Measurements from ENCODE around the gene CCR8.

DNA sequence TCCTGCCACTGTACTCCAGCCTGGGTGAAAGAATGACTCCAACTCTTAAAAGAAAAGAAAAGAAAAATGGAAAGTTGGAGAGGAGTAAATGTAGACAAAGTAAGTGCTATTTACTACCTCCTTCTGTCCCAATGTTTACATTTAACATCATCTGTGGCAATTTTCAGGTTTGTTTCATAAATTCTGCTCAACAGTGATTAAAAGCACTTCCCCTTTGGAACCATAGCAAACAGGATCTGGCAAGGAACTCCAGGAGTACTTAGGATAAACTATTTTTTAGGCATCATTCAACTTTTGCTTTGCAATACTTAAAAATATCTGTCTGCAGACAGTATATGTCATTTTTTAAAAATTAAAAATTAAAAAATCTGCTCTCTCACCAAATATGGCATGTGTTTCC, 44.2 kb upstream of the CCR8 start:
- TF ChIP-seq, protein P1, sequence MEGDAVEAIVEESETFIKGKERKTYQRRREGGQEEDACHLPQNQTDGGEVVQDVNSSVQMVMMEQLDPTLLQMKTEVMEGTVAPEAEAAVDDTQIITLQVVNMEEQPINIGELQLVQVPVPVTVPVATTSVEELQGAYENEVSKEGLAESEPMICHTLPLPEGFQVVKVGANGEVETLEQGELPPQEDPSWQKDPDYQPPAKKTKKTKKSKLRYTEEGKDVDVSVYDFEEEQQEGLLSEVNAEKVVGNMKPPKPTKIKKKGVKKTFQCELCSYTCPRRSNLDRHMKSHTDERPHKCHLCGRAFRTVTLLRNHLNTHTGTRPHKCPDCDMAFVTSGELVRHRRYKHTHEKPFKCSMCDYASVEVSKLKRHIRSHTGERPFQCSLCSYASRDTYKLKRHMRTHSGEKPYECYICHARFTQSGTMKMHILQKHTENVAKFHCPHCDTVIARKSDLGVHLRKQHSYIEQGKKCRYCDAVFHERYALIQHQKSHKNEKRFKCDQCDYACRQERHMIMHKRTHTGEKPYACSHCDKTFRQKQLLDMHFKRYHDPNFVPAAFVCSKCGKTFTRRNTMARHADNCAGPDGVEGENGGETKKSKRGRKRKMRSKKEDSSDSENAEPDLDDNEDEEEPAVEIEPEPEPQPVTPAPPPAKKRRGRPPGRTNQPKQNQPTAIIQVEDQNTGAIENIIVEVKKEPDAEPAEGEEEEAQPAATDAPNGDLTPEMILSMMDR (conservative IDR thresholded peaks at IDR 0.05; ENCODE audit: low read length) = no peak
- no peak for TF ChIP-seq EZH2phosphoT487 (IDR thresholded peaks at IDR 0.05; ENCODE audit: borderline replicate concordance)

Data from Loucy (cell line).